Measurements from ENCODE around the gene SLC5A8.

The SLC5A8 gene

GRCh38 chr12:101209319-101210302 is at the start of gene SLC5A8:
Gene SLC5A8 (minus strand): TSS chr12:101210238. CDS start chr12:101209848, 390 bp downstream.
- no peak for DNase-seq

- no peak for DNase-seq
Measured at GRCh38 chr12:101257357-101257756, 47.3 kb upstream of the SLC5A8 start.

- no peak for DNase-seq
Measured at GRCh38 chr12:101256266-101256665, 46.2 kb upstream of the SLC5A8 start.

GRCh38 chr12:101243616-101244015 is 33.6 kb upstream of the SLC5A8 start:
- DNase-seq = no peak

GRCh38 chr12:101243074-101243473 is 33.0 kb upstream of the SLC5A8 start:
- no peak for DNase-seq

- DNase-seq = no peak
Measured at GRCh38 chr12:101238800-101239329, 28.8 kb upstream of the SLC5A8 start.

- DNase-seq = no peak
Measured at GRCh38 chr12:101238306-101238705, 28.3 kb upstream of the SLC5A8 start.

GRCh38 chr12:101235686-101236085 is 25.6 kb upstream of the SLC5A8 start:
- DNase-seq = no peak

- no peak for DNase-seq
Measured at GRCh38 chr12:101231636-101232035, 21.6 kb upstream of the SLC5A8 start.

- no peak for DNase-seq
Measured at GRCh38 chr12:101230547-101230946, 20.5 kb upstream of the SLC5A8 start.

GRCh38 chr12:101229841-101230241 is 19.8 kb upstream of the SLC5A8 start:
- no peak for DNase-seq

- no peak for DNase-seq
Measured at GRCh38 chr12:101221301-101221700, 11.3 kb upstream of the SLC5A8 start.

GRCh38 chr12:101216810-101217209 is 6.8 kb upstream of the SLC5A8 start:
- DNase-seq = no peak

GRCh38 chr12:101207086-101207780 is 2.8 kb downstream of the SLC5A8 start:
- no peak for DNase-seq

- DNase-seq = peak; percentile 12
Measured at GRCh38 chr12:101204602-101205304, 5.3 kb downstream of the SLC5A8 start.

GRCh38 chr12:101200824-101201223 is 9.2 kb downstream of the SLC5A8 start:
- DNase-seq = no peak

- no peak for DNase-seq
Measured at GRCh38 chr12:101200145-101200544, 9.9 kb downstream of the SLC5A8 start.

- DNase-seq = peak; percentile 21
Measured at GRCh38 chr12:101186291-101186690, 23.7 kb downstream of the SLC5A8 start.

GRCh38 chr12:101181776-101182175 is 28.3 kb downstream of the SLC5A8 start:
- no peak for DNase-seq

- DNase-seq = no peak
Measured at GRCh38 chr12:101174541-101174940, 35.5 kb downstream of the SLC5A8 start.

- DNase-seq = no peak
Measured at GRCh38 chr12:101173197-101173749, 36.8 kb downstream of the SLC5A8 start.

GRCh38 chr12:101172316-101172715 is 37.7 kb downstream of the SLC5A8 start:
- DNase-seq = no peak

- DNase-seq = no peak
Measured at GRCh38 chr12:101168001-101168400, 42.0 kb downstream of the SLC5A8 start.
